Neural cell (in vitro differentiated cells): ENCODE measurements around the gene SPDEF. TPM values are rescaled to one million over a fixed set of nuclear protein-coding genes. Genes with fewer than 3 reads are reported as not detected.

Experiments
- H2AFZ ChIP-seq: fragments of 200-600, 300-800 bp; sonication (generic), shearing (Covaris generic); 2 replicates; pipeline ENCODE4 v1.6.0; 2014; ENCODE audit warnings: low read depth, mild to moderate bottlenecking, antibody characterized with exemption, low read length, moderate library complexity
- H3F3A ChIP-seq: fragments of 200-600 bp; shearing (Covaris generic); 2 replicates; pipeline ENCODE4 v1.6.1; 2016; ENCODE audit warnings: mild to moderate bottlenecking, moderate library complexity, mixed read lengths, antibody characterized with exemption, low read length; ENCODE audit not compliant: insufficient read depth, poor library complexity, severe bottlenecking
- H3K27ac ChIP-seq: fragments of 200-600, 300-800 bp; sonication (generic), shearing (Covaris generic); 2 replicates; pipeline ENCODE4 v1.5.1; 2014; ENCODE audit warnings: mild to moderate bottlenecking, low read length, moderate library complexity
- H3K27me3 ChIP-seq: fragments of 300-800, 200-600 bp; sonication (generic), shearing (Covaris generic); 2 replicates; pipeline ENCODE4 v1.6.0; 2014; ENCODE audit warnings: mild to moderate bottlenecking, low read depth, low read length, moderate library complexity; ENCODE audit not compliant: insufficient read depth
- H3K36me3 ChIP-seq: fragments of 300-800, 200-600 bp; sonication (generic), shearing (Covaris generic); 2 replicates; pipeline ENCODE4 v1.5.1; 2014; ENCODE audit warnings: mild to moderate bottlenecking, antibody characterized with exemption, low read length, moderate library complexity; ENCODE audit not compliant: insufficient read depth
- H3K4me2 ChIP-seq: fragments of 300-800, 200-600 bp; sonication (generic), shearing (Covaris generic); 2 replicates; pipeline ENCODE4 v1.6.0; 2014; ENCODE audit warnings: mild to moderate bottlenecking, low read length
- H3K4me3 ChIP-seq: fragments of 300-800, 200-600 bp; sonication (generic), shearing (Covaris generic); 2 replicates; pipeline ENCODE4 v1.5.1; 2014; ENCODE audit warnings: mild to moderate bottlenecking, low read length, moderate library complexity
- H3K79me2 ChIP-seq: fragments of 200-600 bp; shearing (Covaris generic); replicated peaks from 2 replicates; pipeline ENCODE4 v1.6.0; 2014; ENCODE audit warnings: mild to moderate bottlenecking, low read length, moderate library complexity; ENCODE audit not compliant: insufficient read depth
- H3K9ac ChIP-seq: fragments of 300-800, 200-600 bp; sonication (generic), shearing (Covaris generic); 2 replicates; pipeline ENCODE4 v1.6.1; 2016; ENCODE audit warnings: mild to moderate bottlenecking, low read length, mixed read lengths
- H3K9me2 ChIP-seq: fragments of 200-600 bp; shearing (Covaris generic); 2 replicates; pipeline ENCODE4 v1.6.1; 2016; ENCODE audit warnings: mild to moderate bottlenecking, low read length, mixed read lengths; ENCODE audit not compliant: insufficient read depth
- H3K9me3 ChIP-seq: fragments of 200-600, 300-800 bp; sonication (generic), shearing (Covaris generic); 2 replicates; pipeline ENCODE4 v1.6.1; 2016; ENCODE audit warnings: mild to moderate bottlenecking, mixed run types, low read length, moderate library complexity, mixed read lengths
- H4K20me1 ChIP-seq: fragments of 200-600 bp; shearing (Covaris generic); 2 replicates; pipeline ENCODE4 v1.6.1; 2016; ENCODE audit warnings: mild to moderate bottlenecking, mixed run types; ENCODE audit not compliant: insufficient read depth
- CTCF ChIP-seq: fragments of 450-650 bp; IDR thresholded peaks from 2 replicates; pipeline ENCODE4 v1.5.1; 2014; ENCODE audit warnings: antibody characterized with exemption, mild to moderate bottlenecking, moderate library complexity; ENCODE audit not compliant: poor library complexity, severe bottlenecking
- EP300 ChIP-seq: fragments of 450-650 bp; conservative IDR thresholded peaks from 2 replicates; pipeline ENCODE4 v1.6.1; 2014; ENCODE audit warnings: antibody characterized with exemption, mild to moderate bottlenecking, moderate library complexity; ENCODE audit not compliant: poor library complexity, severe bottlenecking
- EZH2 ChIP-seq: fragments of 200-600, 300-800 bp; shearing (Covaris generic), sonication (generic); IDR thresholded peaks from 2 replicates; pipeline ENCODE4 v1.6.1; 2014; ENCODE audit warnings: antibody characterized with exemption, low read length, borderline replicate concordance, mild to moderate bottlenecking; ENCODE audit not compliant: insufficient read depth, poor library complexity, severe bottlenecking
- MXI1 ChIP-seq: fragments of 450-650 bp; conservative IDR thresholded peaks from 2 replicates; pipeline ENCODE4 v1.6.1; 2014; ENCODE audit warnings: antibody characterized with exemption, mild to moderate bottlenecking; ENCODE audit not compliant: poor library complexity, severe bottlenecking
- POLR2AphosphoS5 ChIP-seq: IDR thresholded peaks from 2 replicates; pipeline ENCODE4 v1.6.1; 2012
- RAD21 ChIP-seq: fragments of 450-650 bp; conservative IDR thresholded peaks from 2 replicates; pipeline ENCODE4 v1.6.1; 2014; ENCODE audit warnings: antibody characterized with exemption, mild to moderate bottlenecking, moderate library complexity
- REST ChIP-seq: IDR thresholded peaks from 2 replicates; pipeline ENCODE4 v1.6.1; 2012; ENCODE audit warnings: borderline replicate concordance
- SMC3 ChIP-seq: fragments of 450-650 bp; conservative IDR thresholded peaks from 2 replicates; pipeline ENCODE4 v1.6.1; 2014; ENCODE audit warnings: antibody characterized with exemption, mild to moderate bottlenecking, moderate library complexity; ENCODE audit not compliant: poor library complexity
- TAF1 ChIP-seq: IDR thresholded peaks from 2 replicates; pipeline ENCODE4 v1.6.1; 2012; ENCODE audit warnings: low read depth
- polyA minus RNA-seq: library from RNA; depleted of rRNA, polyadenylated mRNA; stranded (reverse); fragments of >200 nt; gene quantifications from 2 replicates; pipeline ENCODE4 v1.2.3, GENCODE V29; 2014
- polyA plus RNA-seq: library from polyadenylated mRNA; depleted of rRNA; stranded (reverse); fragments of >200 nt; gene quantifications from 2 replicates; pipeline ENCODE4 v1.2.3, GENCODE V29; 2014

SPDEF gene
- 0.24 and 0.36 TPM in 2 replicates for polyA plus RNA-seq
- polyA minus RNA-seq = 0.24 TPM in 1 of 2 replicates, not detected in the other

- Histone ChIP-seq H3K36me3 (no peaks in the 10 kb centered on the region), H3K9me2 (no peaks in the 10 kb centered on the region), H3K9ac (no peak within 1 kb of the TSS), H2AFZ (no peak within 1 kb of the TSS), H3K27ac (no peak within 1 kb of the TSS), H3K4me3 (no peak within 1 kb of the TSS), H4K20me1 (no peaks in the 10 kb centered on the region), H3K9me3 (no peaks in the 10 kb centered on the region), H3K27me3 (no peaks in the 10 kb centered on the region), H3K4me2 (no peak within 1 kb of the TSS), H3K79me2 (no peaks in the 10 kb centered on the region), H3F3A (no peaks in the 10 kb centered on the region)
- TF ChIP-seq EZH2 (no peak), POLR2AphosphoS5 (no peak), RAD21 (no peak), EP300 (no peak), MXI1 (no peak), SMC3 (no peak), REST (no peak), TAF1 (no peak), CTCF (no peak)
Measured at GRCh38 chr6:34556031-34556471, at the start of gene SPDEF. Gene SPDEF (minus strand): TSS chr6:34556329. CDS start chr6:34544455, 11,874 bp downstream.

- no peak overlapping the region for H3K27ac ChIP-seq
Measured at GRCh38 chr6:34603707-34604106, 47.6 kb upstream of the SPDEF start.

More at GRCh38 chr6:34603707-34604106, 47.6 kb upstream of the SPDEF start:
- no peaks in the 10 kb centered on the region for H3K9me2 ChIP-seq
- no peak overlapping the region for H3K9ac ChIP-seq
- no peak overlapping the region for H3K4me3 ChIP-seq
- H3K9me3 ChIP-seq = no peaks in the 10 kb centered on the region
- no peak overlapping the region for H3K4me2 ChIP-seq
- no peaks in the 10 kb centered on the region for H4K20me1 ChIP-seq
- no peaks in the 10 kb centered on the region for H3K79me2 ChIP-seq
- no peaks in the 10 kb centered on the region for H3F3A ChIP-seq
- no peaks in the 10 kb centered on the region for H3K27me3 ChIP-seq
- no peak overlapping the region for H2AFZ ChIP-seq
- TF ChIP-seq RAD21 (no peak), EP300 (no peak), EZH2 (no peak), TAF1 (no peak), REST (no peak), SMC3 (no peak), MXI1 (no peak), POLR2AphosphoS5 (no peak), CTCF (no peak)
- no peaks in the 10 kb centered on the region for H3K36me3 ChIP-seq
